Peyer's patch (tissue), 4 donors: Measurements from ENCODE around the gene KLHDC8A.

Source experiments
- POLR2A ChIP-seq, 2 donors: fragments of 450-650 bp; IDR thresholded peaks; one replicate each; pipeline ENCODE4 v1.5.1; 2017; ENCODE audit warnings: antibody characterized with exemption in 2 of 2, mild to moderate bottlenecking in 2 of 2, moderate library complexity in 2 of 2
- TF ChIP-seq, protein P1 (sequence below), 6 experiments: fragments of 450-650 bp in 4 of 6; fragments of 200-600 bp in 2 of 6; sonication (generic) in 1 of 6; IDR thresholded peaks; one replicate each; pipeline ENCODE4 v1.5.1; 2017 to 2019; ENCODE audit warnings: antibody characterized with exemption in 6 of 6, mild to moderate bottlenecking in 3 of 6, moderate library complexity in 1 of 6

DNA sequence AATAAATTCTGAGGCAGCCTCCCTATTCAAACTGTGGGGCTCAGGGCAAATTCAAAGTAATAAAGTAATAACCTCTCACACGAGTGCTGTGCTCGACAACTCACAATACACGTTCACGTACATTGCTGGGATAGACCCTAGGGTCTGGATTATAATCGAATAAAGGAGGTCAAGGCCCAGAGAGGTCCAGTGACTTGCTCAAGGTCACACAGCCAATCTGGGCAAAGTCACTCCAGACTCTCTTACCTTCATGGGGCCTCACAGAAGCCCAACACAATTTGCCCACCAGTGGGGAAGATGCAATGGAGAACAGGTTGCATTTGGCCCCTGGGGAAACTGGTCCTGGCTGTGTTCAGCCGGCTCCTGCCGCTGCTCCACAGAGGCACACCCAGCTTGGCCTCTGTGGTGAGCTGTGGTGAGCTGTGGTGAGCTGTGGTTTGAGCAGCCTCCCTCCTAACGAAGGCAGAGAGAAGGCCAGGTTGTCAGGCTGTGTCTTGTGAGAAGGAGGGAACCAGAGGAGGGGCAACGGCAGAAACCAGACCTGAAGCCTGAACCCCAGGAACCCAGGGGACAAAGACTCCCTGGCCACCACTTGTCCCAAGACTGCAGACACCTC lies 70.3 kb downstream of the KLHDC8A start:
- no peak for TF ChIP-seq POLR2A (IDR thresholded peaks at IDR 0.05)
- TF ChIP-seq, protein P1, sequence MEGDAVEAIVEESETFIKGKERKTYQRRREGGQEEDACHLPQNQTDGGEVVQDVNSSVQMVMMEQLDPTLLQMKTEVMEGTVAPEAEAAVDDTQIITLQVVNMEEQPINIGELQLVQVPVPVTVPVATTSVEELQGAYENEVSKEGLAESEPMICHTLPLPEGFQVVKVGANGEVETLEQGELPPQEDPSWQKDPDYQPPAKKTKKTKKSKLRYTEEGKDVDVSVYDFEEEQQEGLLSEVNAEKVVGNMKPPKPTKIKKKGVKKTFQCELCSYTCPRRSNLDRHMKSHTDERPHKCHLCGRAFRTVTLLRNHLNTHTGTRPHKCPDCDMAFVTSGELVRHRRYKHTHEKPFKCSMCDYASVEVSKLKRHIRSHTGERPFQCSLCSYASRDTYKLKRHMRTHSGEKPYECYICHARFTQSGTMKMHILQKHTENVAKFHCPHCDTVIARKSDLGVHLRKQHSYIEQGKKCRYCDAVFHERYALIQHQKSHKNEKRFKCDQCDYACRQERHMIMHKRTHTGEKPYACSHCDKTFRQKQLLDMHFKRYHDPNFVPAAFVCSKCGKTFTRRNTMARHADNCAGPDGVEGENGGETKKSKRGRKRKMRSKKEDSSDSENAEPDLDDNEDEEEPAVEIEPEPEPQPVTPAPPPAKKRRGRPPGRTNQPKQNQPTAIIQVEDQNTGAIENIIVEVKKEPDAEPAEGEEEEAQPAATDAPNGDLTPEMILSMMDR (IDR thresholded peaks at IDR 0.05) = no peak
